ENCODE data around the gene MAP2K1. TPM values are rescaled to one million over a fixed set of nuclear protein-coding genes. Genes with fewer than 3 reads are reported as not detected.
"Not testable (repeated sequence)": the region's sequence is repeated elsewhere in the genome, so short reads cannot be mapped to it uniquely, and the experiment has no call there.

The MAP2K1 gene
- total RNA-seq, 4 donors from 2014 or later: 29.0 to 53.4 (median 45.3) TPM

- 89 to 92% methylated on average over 7 of the region's 7 CpGs for WGBS, 2 donors
- H3K27me3 ChIP-seq: no peaks in the 10 kb centered on the region
- intact Hi-C loops (cut with DNase I): no loop called here
- H3K4me3 ChIP-seq: no peak overlapping the region
- DNase-seq: no peak
- no peaks in the 10 kb centered on the region for H3K36me3 ChIP-seq
- H3K27ac ChIP-seq: no peak overlapping the region
- no peaks in the 10 kb centered on the region for H3K4me1 ChIP-seq
- TF ChIP-seq POLR2A (IDR thresholded peaks at IDR 0.05): no peak
- TF ChIP-seq CTCF (IDR thresholded peaks at IDR 0.05): no peak
- peaks cover 0 to 5% (median 0%) of the 10 kb centered on the region in 3 donors for H3K9me3 ChIP-seq
These were observed 7.8 kb upstream of the MAP2K1 start for GRCh38 chr15:66378814-66379430.

- DNase-seq; H3K36me3 ChIP-seq; H3K4me3 ChIP-seq; intact Hi-C loops (cut with DNase I); H3K9me3 ChIP-seq; H3K27me3 ChIP-seq; H3K27ac ChIP-seq: not testable (repeated sequence)
- H3K4me1 ChIP-seq: peaks cover 4 to 11% (median 6%) of the 10 kb centered on the region in 3 donors
- WGBS, 2 donors: 95 to 100% methylated on average over 2 of the region's 2 CpGs
These were observed 5.3 kb upstream of the MAP2K1 start for GRCh38 chr15:66381376-66381775.

GRCh38 chr15:66387163-66388042 lies 691 bp downstream of the MAP2K1 start:
- TF ChIP-seq POLR2A (IDR thresholded peaks at IDR 0.05) (no peak), CTCF (IDR thresholded peaks at IDR 0.05) (peak in 2 of 6 experiments; percentile 17 to 18)
- Histone ChIP-seq H3K36me3 (no peaks in the 10 kb centered on the region), H3K4me1 (peaks cover 13 to 48% (median 15%) of the 10 kb centered on the region in 3 donors), H3K27ac (peak overlapping the region; percentile 94 to 98 (median 96)), H3K27me3 (no peaks in the 10 kb centered on the region), H3K9me3 (no peaks in the 10 kb centered on the region), H3K4me3 (peak overlapping the region; percentile 67 to 98 (median 88))
- intact Hi-C loops (cut with DNase I): loop anchor here (5.0 kb wide), 1 partner anchor 110 kb away; the partner anchor contains the start of gene SNAPC5
- 0 to 3% methylated on average over 8 to 18 of the region's 62 CpGs for WGBS, 2 donors
- DNase-seq: no peak

- Histone ChIP-seq H3K27ac (peak overlapping the region; percentile 94 to 98 (median 96)), H3K9me3 (no peaks in the 10 kb centered on the region), H3K36me3 (no peaks in the 10 kb centered on the region), H3K27me3 (no peaks in the 10 kb centered on the region), H3K4me3 (peak overlapping the region; percentile 67 to 98 (median 88)), H3K4me1 (peaks cover 13 to 48% (median 15%) of the 10 kb centered on the region in 3 donors)
- no peak for DNase-seq
- WGBS, 2 donors: 24 to 27% methylated on average over 3 of the region's 3 CpGs
- TF ChIP-seq POLR2A (IDR thresholded peaks at IDR 0.05) (no peak), CTCF (IDR thresholded peaks at IDR 0.05) (no peak)
- intact Hi-C loops (cut with DNase I): loop anchor here (5.0 kb wide), 1 partner anchor 109 kb away; the partner anchor contains the start of gene SNAPC5
These were observed 1.3 kb downstream of the MAP2K1 start for GRCh38 chr15:66388043-66388363.

- WGBS, 2 donors: 76 to 78% methylated on average over 5 of the region's 5 CpGs
- no peak overlapping the region for H3K27ac ChIP-seq
- intact Hi-C loops (cut with DNase I): loop anchor here (5.0 kb wide), 1 partner anchor 109 kb away; the partner anchor contains the start of gene SNAPC5
- H3K4me1 ChIP-seq: peaks cover 13 to 48% (median 15%) of the 10 kb centered on the region in 3 donors
- no peaks in the 10 kb centered on the region for H3K36me3 ChIP-seq
- DNase-seq: no peak
- H3K9me3 ChIP-seq: no peaks in the 10 kb centered on the region
- peak overlapping the region in 3 of 4 donors; percentile 87 to 98 (median 88) for H3K4me3 ChIP-seq
- TF ChIP-seq POLR2A (IDR thresholded peaks at IDR 0.05): no peak
- TF ChIP-seq CTCF (IDR thresholded peaks at IDR 0.05): no peak
- H3K27me3 ChIP-seq: no peaks in the 10 kb centered on the region
These were observed 1.9 kb downstream of the MAP2K1 start for GRCh38 chr15:66388576-66388975.
